Erythroblast (primary cell): ENCODE measurements around the gene ZMYND8.

Source experiments
- DNase-seq, 2 experiments: peaks; one replicate each; lab custom pipeline; 2025; lab: John Stamatoyannopoulos, UW
- GATA1 ChIP-seq: IDR thresholded peaks from 2 replicates; pipeline ENCODE4 v1.6.1; 2011; ENCODE audit warnings: low read depth, mild to moderate bottlenecking, control low read depth, low read length, moderate library complexity
- POLR2A ChIP-seq: IDR thresholded peaks from 2 replicates; pipeline ENCODE4 v1.6.1; 2011; ENCODE audit warnings: mild to moderate bottlenecking, low read length

The ZMYND8 gene

DNA sequence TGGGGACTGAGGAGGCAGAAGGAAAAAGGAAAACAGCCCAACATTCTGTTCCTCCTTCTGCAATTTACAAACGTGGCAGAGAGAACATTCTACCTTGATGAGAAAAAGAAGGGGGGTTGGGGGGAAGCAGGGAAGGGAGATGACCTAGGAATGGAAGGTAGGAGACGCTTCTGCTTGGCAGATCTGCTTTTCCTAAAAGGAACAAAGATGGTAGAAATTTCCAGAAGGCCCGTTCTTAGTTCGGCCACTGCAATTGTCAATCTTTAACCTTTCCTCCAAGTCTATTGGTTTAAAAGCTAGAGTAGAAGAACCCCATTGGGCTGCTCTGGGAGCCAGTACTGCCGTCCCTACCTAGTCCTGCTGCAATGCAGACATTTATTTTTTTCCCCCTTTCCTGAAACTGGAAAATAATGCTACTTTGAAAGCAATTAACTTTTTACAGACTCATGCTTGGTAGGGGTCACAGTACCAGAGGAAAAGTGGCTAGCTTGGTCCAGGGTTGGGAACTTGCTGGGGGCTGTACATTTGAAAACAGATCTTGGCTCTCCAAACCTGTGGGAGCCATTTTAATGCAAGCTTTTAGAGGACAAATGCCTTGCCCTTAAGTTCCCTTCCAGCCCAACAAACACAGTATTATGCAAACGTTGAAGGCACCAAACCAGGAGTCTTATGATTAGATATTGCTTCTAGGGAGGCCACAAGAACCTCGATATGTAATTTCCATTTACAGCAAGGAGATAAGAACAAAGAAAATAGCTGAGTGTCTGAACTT, 2.6 kb downstream of the ZMYND8 start:
- no peak for TF ChIP-seq GATA1
- peak; percentile 82 for TF ChIP-seq POLR2A
- DNase-seq = peak; percentile 89 to 92

DNA sequence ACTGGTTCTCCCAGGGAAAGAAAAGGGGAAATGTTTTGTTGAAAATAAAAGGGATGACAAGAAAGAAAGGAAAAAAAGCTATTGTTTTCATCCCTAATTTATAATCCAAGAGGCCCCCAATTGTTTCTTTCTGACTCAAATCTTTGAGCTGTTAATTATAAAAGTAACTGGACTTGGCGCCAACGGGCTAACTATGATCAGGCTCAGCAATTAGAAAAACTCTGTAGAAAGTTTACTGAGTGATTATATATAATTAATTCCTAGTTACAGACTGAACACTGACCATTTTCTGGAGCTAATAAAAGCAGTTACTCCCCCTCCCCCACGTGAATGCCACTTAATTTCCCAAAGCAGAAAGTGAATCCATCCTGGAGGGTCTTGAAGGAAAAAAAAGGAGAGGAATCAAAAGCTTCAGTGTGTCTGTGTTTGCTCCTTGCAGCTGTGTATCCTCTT, 3.2 kb downstream of the ZMYND8 start:
- TF ChIP-seq GATA1 (no peak), POLR2A (no peak)
- peak in 1 of 2 experiments; percentile 40 for DNase-seq

DNA sequence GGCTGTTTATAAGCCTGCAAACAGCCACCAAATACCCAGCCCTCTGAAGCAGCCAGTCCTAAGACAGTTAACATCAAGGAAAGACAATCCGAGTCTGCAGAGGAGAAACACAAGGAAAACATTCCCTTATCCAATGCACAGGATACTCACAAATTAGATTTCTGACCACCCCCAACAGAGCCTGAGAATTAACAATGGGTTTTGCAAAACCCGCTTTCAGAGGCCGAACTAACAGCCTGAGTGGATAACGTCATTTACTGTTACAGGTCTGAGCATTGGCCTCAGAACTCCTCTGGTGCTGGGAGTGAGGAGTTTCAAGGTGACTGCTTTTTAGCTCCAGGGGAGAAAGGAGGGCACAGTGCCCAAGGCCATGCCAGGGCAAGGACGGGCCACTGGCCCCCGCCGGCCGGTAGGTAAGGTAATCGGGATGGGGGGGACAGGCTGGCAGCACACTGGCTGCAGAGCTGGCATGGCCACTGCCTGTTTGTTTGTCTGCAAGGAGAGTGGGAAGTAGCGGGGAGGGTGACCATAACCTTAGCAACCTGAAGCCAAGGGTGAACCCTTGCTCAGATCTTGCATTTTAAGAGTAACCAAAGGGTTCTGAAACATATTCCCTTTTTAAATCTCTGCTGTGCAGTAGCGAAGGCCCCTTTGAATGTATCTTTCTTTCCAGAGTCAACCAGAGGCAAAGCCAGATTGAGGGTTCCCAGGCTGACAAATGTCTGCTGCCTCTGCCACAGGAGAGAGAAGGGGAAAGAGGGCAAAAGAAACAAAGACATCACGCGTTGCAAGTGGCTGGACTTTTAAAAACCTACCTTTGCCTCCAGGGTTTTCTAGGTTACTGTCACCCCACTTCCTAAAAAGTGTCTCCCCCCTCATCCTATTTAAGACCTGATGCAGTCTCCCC, 3.9 kb downstream of the ZMYND8 start:
- no peak for TF ChIP-seq GATA1
- TF ChIP-seq POLR2A = peak; percentile 15
- DNase-seq = peak; percentile 51 to 73

DNA sequence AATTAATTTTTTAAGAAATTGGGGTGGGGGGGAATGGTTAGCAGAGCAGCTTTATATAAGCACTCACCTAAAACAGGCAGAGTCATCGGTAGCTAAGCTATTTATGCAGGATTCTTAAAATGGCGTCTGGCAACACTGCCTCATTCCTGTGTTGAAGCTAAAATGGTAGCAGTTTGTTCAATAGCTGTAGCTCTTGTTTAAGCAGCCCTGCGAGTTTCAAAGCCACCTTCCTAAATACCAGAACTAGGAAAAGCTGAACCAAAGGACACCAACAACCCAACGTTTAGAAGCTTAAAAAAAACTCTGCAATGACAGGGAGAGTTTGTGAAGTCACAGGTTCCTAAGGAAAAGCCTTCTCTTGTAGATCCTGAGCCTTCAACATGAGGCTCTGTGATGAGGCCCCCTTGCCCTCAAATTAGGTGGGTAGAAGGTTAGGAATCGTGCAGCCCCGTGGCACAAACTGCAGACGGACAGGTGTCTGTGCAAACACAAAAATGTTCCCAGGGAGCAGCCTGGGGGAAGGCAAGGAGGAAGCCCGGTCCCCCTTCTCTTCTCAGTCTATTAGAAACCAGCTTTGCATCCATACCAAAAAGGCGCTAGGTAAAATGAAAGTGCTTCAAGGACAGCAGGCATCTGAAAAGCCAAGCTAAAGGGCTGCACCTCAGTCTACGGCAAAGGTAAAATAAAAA, 4.7 kb downstream of the ZMYND8 start:
- peak; percentile 83 for DNase-seq
- TF ChIP-seq GATA1 (no peak), POLR2A (peak; percentile 13)

DNA sequence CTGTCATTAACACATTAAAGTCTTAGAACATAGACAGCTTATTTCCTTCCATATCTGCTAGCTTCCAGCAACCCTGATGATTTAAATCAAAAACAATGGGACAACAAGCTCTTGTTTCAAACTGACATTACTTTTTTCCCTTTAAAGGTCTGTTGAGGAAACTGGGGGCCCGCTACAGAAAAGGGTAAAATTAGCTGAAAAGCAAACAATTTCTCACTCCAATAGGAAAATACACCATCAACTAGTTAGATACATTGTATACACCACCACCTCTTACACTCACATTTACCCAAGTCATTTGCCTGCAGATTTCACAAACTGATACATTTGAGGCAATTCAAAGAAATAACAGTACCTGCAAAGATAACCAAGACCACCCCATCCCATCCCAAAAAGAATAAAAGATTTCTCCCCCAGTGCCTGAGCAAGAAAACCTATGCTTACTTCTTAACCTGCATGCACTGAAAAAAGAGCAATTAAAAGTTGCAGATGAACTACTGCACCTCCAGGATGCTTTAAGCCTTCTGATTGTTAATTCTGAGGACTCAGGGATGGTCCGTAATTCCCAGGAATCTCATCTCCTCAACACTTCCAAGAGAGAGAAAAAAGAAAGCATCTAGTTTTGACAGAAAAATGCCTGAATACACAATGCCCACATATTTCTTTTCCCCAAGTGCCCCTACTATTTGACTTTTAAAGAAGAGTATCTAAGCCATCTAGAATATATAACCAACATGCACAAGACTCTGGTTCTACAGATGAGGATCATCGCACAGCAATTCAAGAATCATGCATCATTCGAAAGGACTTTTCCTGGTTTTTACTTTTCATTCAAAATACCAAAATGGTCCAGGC, 5.6 kb downstream of the ZMYND8 start:
- DNase-seq = peak; percentile 23 to 61

DNA sequence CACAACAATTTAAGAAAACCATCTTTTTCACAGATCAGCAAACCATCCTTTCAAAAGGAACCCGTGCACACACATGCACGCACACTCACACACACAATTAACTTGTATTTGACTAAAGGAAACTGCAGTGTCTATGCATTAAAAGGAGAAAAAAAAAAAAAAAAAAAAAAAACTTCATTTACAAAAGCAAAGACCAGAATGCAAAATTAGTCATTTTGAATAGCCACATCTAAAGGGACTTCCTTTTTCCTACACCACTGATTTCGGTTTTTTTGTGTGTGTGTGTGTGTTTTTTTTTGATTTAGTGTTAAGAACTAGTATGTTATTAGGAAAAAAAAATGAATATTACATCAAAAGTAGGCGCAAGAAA, 6.3 kb downstream of the ZMYND8 start:
- TF ChIP-seq POLR2A (no peak), GATA1 (no peak)
- DNase-seq = no peak

More for the DNA sequence above, 5.6 kb downstream of the ZMYND8 start:
- TF ChIP-seq GATA1 = no peak
- no peak for TF ChIP-seq POLR2A

DNA sequence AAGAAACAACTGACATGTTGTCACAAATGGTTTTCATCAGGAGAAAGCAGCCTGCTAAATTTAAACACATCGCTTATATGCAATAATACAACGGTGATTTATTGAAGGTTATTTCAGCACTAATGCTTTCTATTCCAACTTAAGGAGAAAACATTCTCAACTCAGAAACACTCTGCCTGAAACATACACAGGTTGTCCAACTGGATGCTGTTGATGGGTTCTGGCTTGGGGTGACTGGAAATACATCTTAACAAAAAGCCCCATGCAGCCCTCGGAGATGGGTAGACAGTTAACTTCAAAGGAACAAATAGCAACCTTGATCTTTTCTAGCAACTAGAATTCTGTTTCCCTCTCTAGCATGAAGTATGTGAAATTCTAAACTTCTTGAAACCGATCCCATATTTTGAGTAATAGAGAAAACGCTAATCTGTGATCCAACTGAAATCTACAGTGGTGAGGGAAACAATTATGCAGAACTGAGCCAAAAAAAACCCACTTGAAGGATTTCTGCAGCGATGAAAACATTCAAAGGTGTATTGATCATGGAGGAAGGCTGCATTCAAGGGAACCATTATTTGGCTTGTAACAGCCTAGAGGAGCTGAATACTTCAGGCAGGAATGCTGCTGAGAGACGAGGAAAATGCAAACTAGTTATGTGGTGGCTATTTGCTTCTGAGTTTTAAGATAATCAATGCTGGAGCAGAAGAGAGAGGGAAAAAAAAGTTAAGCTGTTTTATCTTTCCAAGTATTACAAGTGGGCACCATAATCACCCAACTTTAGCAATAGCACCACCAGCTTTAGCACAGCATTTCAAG, 6.9 kb downstream of the ZMYND8 start:
- TF ChIP-seq POLR2A = peak; percentile 8
- no peak for TF ChIP-seq GATA1
- peak; percentile 34 to 59 for DNase-seq

DNA sequence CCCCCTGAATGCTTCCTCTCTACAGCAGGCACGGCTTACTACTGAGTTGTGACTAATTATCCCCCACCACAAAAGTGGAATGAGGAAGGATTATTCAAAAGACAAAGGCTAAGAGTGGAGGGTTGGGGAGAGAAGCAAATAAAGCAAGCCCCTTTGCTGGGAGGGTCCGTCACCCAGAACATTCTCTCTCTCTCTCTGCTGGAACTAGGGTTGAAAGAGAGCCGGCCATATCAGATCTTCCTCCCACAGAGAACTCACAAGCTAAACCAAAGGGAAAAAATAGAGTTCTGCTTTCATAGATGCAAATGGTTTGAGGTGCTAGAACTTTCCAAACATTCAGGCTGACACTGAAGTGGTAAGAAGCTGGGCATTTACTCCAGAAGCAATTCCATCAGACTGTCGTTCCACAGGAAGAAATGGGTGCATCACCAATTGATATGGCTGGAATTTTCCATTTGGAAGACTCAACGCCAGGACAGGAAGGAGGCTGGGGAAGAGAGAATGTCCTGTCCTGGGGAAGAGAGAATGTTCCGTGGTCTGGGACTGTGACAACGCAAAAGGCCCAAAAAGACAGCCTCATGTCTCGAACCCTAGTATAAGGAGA, 7.9 kb downstream of the ZMYND8 start:
- peak; percentile 34 to 56 for DNase-seq
- TF ChIP-seq POLR2A (no peak), GATA1 (no peak)

DNA sequence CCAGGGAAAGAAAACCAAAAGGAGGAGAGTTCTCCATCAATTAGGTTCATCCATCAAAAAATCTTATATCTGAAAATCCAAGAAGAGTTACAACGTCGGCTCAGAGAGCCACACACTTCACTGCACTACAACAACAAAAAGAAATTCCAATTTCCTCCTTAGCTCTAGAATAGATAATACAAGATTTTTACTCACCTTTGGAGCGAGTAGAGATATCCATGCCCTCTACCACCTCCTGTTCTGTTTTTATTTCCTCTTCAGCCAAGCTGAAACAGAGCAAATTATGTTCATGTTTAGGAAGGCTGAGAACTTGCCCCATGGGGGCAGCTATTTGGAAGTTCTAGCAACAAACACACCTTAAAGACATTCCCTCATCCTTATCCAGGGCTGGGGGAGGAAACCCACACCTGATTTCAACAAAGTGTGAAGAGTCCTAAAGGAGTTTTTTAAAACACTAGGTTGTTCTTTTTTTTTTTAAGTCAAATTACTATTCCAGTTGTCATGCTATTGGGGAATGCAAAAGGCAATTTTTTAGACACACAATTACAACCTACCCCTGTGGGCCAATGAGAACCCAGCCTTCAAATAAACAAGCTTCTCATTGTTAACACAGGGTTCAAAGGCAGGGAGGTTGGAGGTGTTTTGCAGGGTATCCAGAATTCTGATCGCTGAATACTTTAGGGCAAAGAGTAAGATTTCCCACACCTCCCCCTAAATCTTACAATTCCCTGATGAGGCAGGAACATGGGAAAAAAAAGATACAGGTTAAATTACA, 8.7 kb downstream of the ZMYND8 start:
- DNase-seq = no peak
- TF ChIP-seq GATA1 = no peak
- TF ChIP-seq POLR2A = no peak

DNA sequence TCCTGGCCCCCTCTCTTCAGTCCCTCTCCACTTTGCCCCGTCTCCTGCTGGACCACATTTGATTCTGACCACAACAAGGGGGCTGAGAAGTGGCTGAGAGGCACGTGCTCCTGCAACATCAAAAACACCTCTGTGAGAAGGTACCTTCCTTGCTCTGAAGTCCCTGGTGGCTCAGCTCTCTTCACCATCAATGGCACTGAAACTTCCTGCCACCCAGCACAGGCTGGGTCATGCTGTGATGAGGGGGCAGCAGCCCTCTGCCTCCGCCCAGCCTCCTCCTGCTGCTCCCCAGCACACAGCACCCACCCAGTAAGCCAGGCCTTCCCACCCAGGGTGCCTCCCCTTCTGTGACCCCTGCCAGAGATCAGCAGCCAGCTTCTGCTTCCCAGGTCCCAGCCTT, 10.3 kb downstream of the ZMYND8 start:
- DNase-seq = no peak
- no peak for TF ChIP-seq POLR2A
- no peak for TF ChIP-seq GATA1

DNA sequence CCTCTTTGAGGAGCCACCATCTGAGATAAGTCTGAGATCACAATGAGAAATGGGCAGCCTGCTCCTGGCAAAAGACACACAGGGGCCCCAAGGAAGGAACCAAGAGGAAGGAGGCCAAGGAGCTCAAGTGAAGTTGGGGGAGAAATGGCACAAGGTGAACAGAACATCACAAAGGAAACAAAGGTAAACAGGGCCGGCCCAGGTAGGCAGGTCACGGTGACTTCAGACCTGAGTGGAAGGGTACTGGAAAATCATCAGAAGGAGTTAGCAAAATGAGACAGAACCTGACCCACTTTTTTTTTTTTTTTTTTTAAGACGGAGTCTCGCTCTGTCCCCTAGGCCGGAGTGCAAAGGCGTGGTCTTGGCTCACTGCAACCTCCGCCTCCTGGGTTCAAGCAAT, 11.3 kb downstream of the ZMYND8 start:
- DNase-seq = no peak
- TF ChIP-seq GATA1 = no peak
- no peak for TF ChIP-seq POLR2A
